Heart right ventricle (tissue), 16 donors: ENCODE measurements around the gene YIF1B. TPM values are rescaled to one million over a fixed set of nuclear protein-coding genes. Genes with fewer than 3 reads are reported as not detected.

Experiments used
- ATAC-seq, 8 donors: fragments of 200-7000 bp; cut with Tn5 transposase; one replicate each; pipeline ENCODE4 v1.9.1; 2020; ENCODE audit warnings: mild to moderate bottlenecking in 8 of 8, moderate library complexity in 8 of 8, moderate number of reproducible peaks in 1 of 8
- DNase-seq, 2 donors: peaks; one replicate each; pipeline ENCODE4 v3.0.0-alpha.2; 2020
- H3K27ac ChIP-seq, 10 donors: fragments of 200-600 bp; sonication (generic) in 2 of 10; one replicate each; pipeline versions ENCODE4 v1.5.0 to v1.8.0; 2020 to 2022; ENCODE audit warnings: mild to moderate bottlenecking in 3 of 10
- H3K27me3 ChIP-seq, 7 donors: fragments of 200-600 bp; one replicate each; pipeline ENCODE4 v1.8.0; 2021 to 2022; ENCODE audit warnings: mild to moderate bottlenecking in 2 of 7
- H3K36me3 ChIP-seq, 9 donors: fragments of 200-600 bp; sonication (generic) in 1 of 9; one replicate each; pipeline versions ENCODE4 v1.5.0 to v1.8.0; 2020 to 2022; ENCODE audit warnings: mild to moderate bottlenecking in 2 of 9
- H3K4me1 ChIP-seq, 9 donors: fragments of 200-600 bp; sonication (generic) in 1 of 9; one replicate each; pipeline versions ENCODE4 v1.5.0 to v1.8.0; 2020 to 2022; ENCODE audit warnings: mild to moderate bottlenecking in 4 of 9
- H3K4me3 ChIP-seq, 10 donors: fragments of 200-600 bp; sonication (generic) in 2 of 10; one replicate each; pipeline versions ENCODE4 v1.5.0 to v1.8.0; 2020 to 2022; ENCODE audit warnings: mild to moderate bottlenecking in 7 of 10, moderate library complexity in 2 of 10
- H3K9me3 ChIP-seq, 11 donors: fragments of 200-600 bp in 10 of 11; sonication (generic) in 2 of 11; one replicate each; pipeline versions ENCODE4 v1.5.0 to v1.8.0; 2013 to 2022; ENCODE audit warnings: mild to moderate bottlenecking in 2 of 11, control low read depth in 1 of 11, moderate library complexity in 1 of 11
- CTCF ChIP-seq, 9 donors: fragments of 200-600 bp; sonication (generic) in 2 of 9; IDR thresholded peaks; one replicate each; pipeline versions ENCODE4 v1.5.0 to v1.8.0; 2021 to 2022; ENCODE audit warnings: antibody characterized with exemption in 9 of 9, mild to moderate bottlenecking in 5 of 9, moderate library complexity in 1 of 9
- WGBS, 2 donors: extraction: QIAGEN DNeasy Blood & Tissue Kit; methylation state at CpG; one replicate each; pipeline ENCODE4 v1.1.7; 2013; ENCODE audit warnings: inconsistent platforms in 1 of 2; 5-methylcytosine and 5-hydroxymethylcytosine counted together
- intact Hi-C, 10 donors: fragments of 100-400 bp; cut with DNase I; formaldehyde crosslinking; loops; one replicate each; pipeline versions ENCODE4 v1.11.1 to v1.14.2; 2022
- polyA plus RNA-seq, 2 donors: library from polyadenylated mRNA; stranded (reverse); fragments of 200-250 nt; gene quantifications; one replicate each; pipeline ENCODE4 v1.2.3, GENCODE V29; 2013
- total RNA-seq, 10 donors: library from RNA; stranded (reverse); fragmentation: NEBNext Ultra II Directional in 3 of 10; extraction: Animal tissue kit (Norgen Biotek cat#: 25700) in 3 of 10; gene quantifications; one replicate each; pipeline versions ENCODE4 v1.2.1 to v1.2.4, GENCODE V29; 2021 to 2023
- donor health status: Arrhythmogenic right ventricular cardiomyopathy.
- donor health status: ischemic (EF 13 %, LVEDD 7.1; RV severe dilation, severe dysfunction).
- donor health status: healthy with polysubstance abuse.
- donor health status: DM: no; HTN: yes; CAD: no.
- donor health status: DM: no; HTN: no; CAD: no.
- donor health status: ischemic (EF 25% LVEDD 6.9; RV normal size, moderate dysfunction).
- donor health status: ischemic (EF 25% LVEDD 5.7; RV mildly dilated, moderate dysfunction).
- donor health status: healthy.
- donor health status: DM: yes; HTN: yes; CAD: no.
- donor health status: Ischemic cardiomyopathy.
- donor health status: ischemic (EF 35%, LVEDD 5.7; RV mildly dilated, moderate dysfunction).
- donor health status: nonischemic (EF 11% LVEDD 7.7; RV severe dilation, severe dysfunction).
- donor health status: DM: yes; HTN: yes; CAD: no.
- donor health status: PGD.
- donor health status: ischemic (EF 29% LVEDD 5.4; RV normal size, mild dysfunction).
- donor health status: nonischemic (EF 23%, LVEDD 6.1; RV moderate dilation, normal function).

The YIF1B gene
- total and polyA plus RNA-seq, 12 donors = 24.3 to 115 (median 30.8) TPM

- peak in 3 of 9 donors; percentile 7 to 30 (median 12) for TF ChIP-seq CTCF (IDR thresholded peaks at IDR 0.05)
- Histone ChIP-seq H3K9me3 (no peaks in the 10 kb centered on the region), H3K27ac (peak overlapping the region in 6 of 10 donors; percentile 1 to 78 (median 64)), H3K4me3 (peak overlapping the region; percentile 44 to 94 (median 73)), H3K36me3 (no peaks in the 10 kb centered on the region), H3K27me3 (peaks cover 0 to 51% (median 21%) of the 10 kb centered on the region in 7 donors), H3K4me1 (peaks cover 0 to 20% (median 13%) of the 10 kb centered on the region in 9 donors)
- peak; percentile 85 to 94 (median 93) for ATAC-seq
- intact Hi-C loops = no loop called here
- DNase-seq = peak; percentile 77 to 79
- WGBS, 2 donors = 0 to 1% methylated on average over 37 of the region's 37 CpGs
Measured at GRCh38 chr19:38361633-38362075, 45.9 kb upstream of the YIF1B start.

GRCh38 chr19:38360839-38361631 is 45.3 kb upstream of the YIF1B start:
- Histone ChIP-seq H3K36me3 (no peaks in the 10 kb centered on the region), H3K27me3 (peaks cover 0 to 56% (median 26%) of the 10 kb centered on the region in 7 donors), H3K4me3 (peak overlapping the region; percentile 44 to 94 (median 73)), H3K27ac (peak overlapping the region in 3 of 10 donors; percentile 1 to 78 (median 67)), H3K9me3 (no peaks in the 10 kb centered on the region), H3K4me1 (peaks cover 0 to 20% (median 13%) of the 10 kb centered on the region in 9 donors)
- DNase-seq = no peak
- ATAC-seq = peak in 5 of 8 donors; percentile 7 to 36 (median 19)
- no peak for TF ChIP-seq CTCF (IDR thresholded peaks at IDR 0.05)
- WGBS, 2 donors = 20 to 21% methylated on average over 23 of the region's 23 CpGs
- intact Hi-C loops = no loop called here

- Histone ChIP-seq H3K27me3 (peaks cover 0 to 56% (median 29%) of the 10 kb centered on the region in 7 donors), H3K36me3 (no peaks in the 10 kb centered on the region)
Measured at GRCh38 chr19:38360351-38360750, 44.6 kb upstream of the YIF1B start.

More at GRCh38 chr19:38360351-38360750, 44.6 kb upstream of the YIF1B start:
- no peak for ATAC-seq
- H3K4me1 ChIP-seq = peaks cover 0 to 20% (median 13%) of the 10 kb centered on the region in 9 donors
- H3K4me3 ChIP-seq = no peak overlapping the region
- intact Hi-C loops = no loop called here
- H3K27ac ChIP-seq = no peak overlapping the region
- DNase-seq = no peak
- no peak for TF ChIP-seq CTCF (IDR thresholded peaks at IDR 0.05)
- 81 to 85% methylated on average over 9 of the region's 9 CpGs for whole genome bisulfite sequencing, 2 donors
- no peaks in the 10 kb centered on the region for H3K9me3 ChIP-seq
